Keratinocyte (primary cell): Measurements from ENCODE around the gene DCHS1. TPM values are rescaled to one million over a fixed set of nuclear protein-coding genes. Genes with fewer than 3 reads are reported as not detected.

Experiments used
- DNase-seq: peaks from one replicate; pipeline ENCODE4 v3.0.0-alpha.2; 2011; ENCODE audit warnings: low read depth, missing footprints, low spot score
- FAIRE-seq: peaks from 2 replicates; lab custom pipeline; 2011; peaks lifted over from hg19 to GRCh38; lab: Jason Lieb, UNC
- H2AFZ ChIP-seq: 2 replicates; pipeline ENCODE4 v1.6.0; 2012; ENCODE audit warnings: low read length, control low read depth, inconsistent platforms; ENCODE audit not compliant: control insufficient read depth
- H3K27ac ChIP-seq: 2 replicates; pipeline ENCODE4 v1.5.1; 2011; ENCODE audit warnings: low read length; ENCODE audit not compliant: control insufficient read depth, insufficient read depth
- H3K27me3 ChIP-seq: 3 replicates; pipeline ENCODE4 v1.6.0; 2011; ENCODE audit warnings: low read length; ENCODE audit not compliant: control insufficient read depth, insufficient read depth; ENCODE audit errors: extremely low read depth
- H3K36me3 ChIP-seq, 2 experiments: 2 replicates in 1 of 2; 3 replicates in 1 of 2; pipeline ENCODE4 v1.5.1; 2011; ENCODE audit warnings: low read length in 2 of 2, mild to moderate bottlenecking in 1 of 2; ENCODE audit not compliant: control insufficient read depth in 2 of 2, insufficient read depth in 2 of 2; ENCODE audit errors: extremely low read depth in 1 of 2
- H3K4me1 ChIP-seq: 3 replicates; pipeline ENCODE4 v1.5.1; 2011; ENCODE audit warnings: low read length; ENCODE audit not compliant: control insufficient read depth, insufficient read depth; ENCODE audit errors: extremely low read depth
- H3K4me2 ChIP-seq: 3 replicates; pipeline ENCODE4 v1.6.0; 2011; ENCODE audit warnings: low read depth, low read length; ENCODE audit not compliant: control insufficient read depth, insufficient read depth; ENCODE audit errors: extremely low read depth
- H3K4me3 ChIP-seq, 3 experiments: fragments of 200-600 bp in 1 of 3; sonication (generic) in 1 of 3; 2 replicates in 2 of 3; 3 replicates in 1 of 3; pipeline ENCODE4 v1.5.1; 2011 to 2016; ENCODE audit warnings: low read length in 3 of 3, mild to moderate bottlenecking in 3 of 3, control low read depth in 2 of 3, inconsistent platforms in 1 of 3, low read depth in 1 of 3, mixed read lengths in 1 of 3, mixed run types in 1 of 3, moderate library complexity in 1 of 3; ENCODE audit not compliant: control insufficient read depth in 2 of 3, insufficient read depth in 2 of 3; ENCODE audit errors: extremely low read depth in 1 of 3
- H3K79me2 ChIP-seq: 2 replicates; pipeline ENCODE4 v1.6.0; 2012; ENCODE audit warnings: low read length; ENCODE audit not compliant: control insufficient read depth, insufficient read depth
- H3K9ac ChIP-seq: 3 replicates; pipeline ENCODE4 v1.6.0; 2011; ENCODE audit warnings: low read length; ENCODE audit not compliant: control insufficient read depth, insufficient read depth; ENCODE audit errors: extremely low read depth
- H3K9me1 ChIP-seq: 3 replicates; pipeline ENCODE4 v1.6.0; 2011; ENCODE audit warnings: low read length; ENCODE audit not compliant: control insufficient read depth, insufficient read depth; ENCODE audit errors: extremely low read depth
- H3K9me3 ChIP-seq: 2 replicates; pipeline ENCODE4 v1.5.1; 2012; ENCODE audit warnings: low read depth, low read length; ENCODE audit not compliant: control insufficient read depth
- H4K20me1 ChIP-seq: 3 replicates; pipeline ENCODE4 v1.6.0; 2011; ENCODE audit warnings: low read length; ENCODE audit not compliant: control insufficient read depth, insufficient read depth; ENCODE audit errors: extremely low read depth
- CTCF ChIP-seq, 3 experiments: IDR thresholded peaks in 1 of 3; conservative IDR thresholded peaks in 1 of 3; optimal IDR thresholded peaks in 1 of 3; 2 replicates in 2 of 3; 3 replicates in 1 of 3; pipeline versions ENCODE3 to v1.5.1; 2011; ENCODE audit warnings: low read length in 3 of 3, mild to moderate bottlenecking in 3 of 3, moderate library complexity in 2 of 3, control low read depth in 1 of 3, inconsistent platforms in 1 of 3; ENCODE audit not compliant: insufficient read depth in 2 of 3; ENCODE audit errors: extremely low read depth in 1 of 3
- EZH2 ChIP-seq: IDR thresholded peaks from one replicate; pipeline ENCODE4 v1.6.1; 2012; ENCODE audit warnings: inconsistent platforms, mild to moderate bottlenecking, low read length, moderate library complexity
- dilution Hi-C: fragments of 300-500 bp; cut with MboI; formaldehyde crosslinking; loops from one replicate; pipeline ENCODE4 v1.7.0; 2020; ENCODE audit warnings: low sequenced_read_pairs; ENCODE audit not compliant: extremely low pct_ligation_motif_present
- polyA plus RNA-seq, 5 experiments: library from polyadenylated mRNA; depleted of rRNA in 3 of 5; stranded (reverse) in 3 of 5; stranded (forward) in 1 of 5; unstranded in 1 of 5; fragments of >200 nt; gene quantifications; 1 replicate in 1 of 5; 2 replicates in 3 of 5; 3 replicates in 1 of 5; pipeline versions ENCODE4 v1.2.1 to v1.2.3, GENCODE V29; 2011 to 2012; ENCODE audit warnings: missing spikeins in 2 of 5, low read depth in 1 of 5, low replicate concordance in 1 of 5

DCHS1 gene
- polyA plus RNA-seq, 1 donor (not counting 4 experiments of a cell fraction or from before 2014, with no cell fraction given): 0.03 TPM

GRCh38 chr11:6695377-6695776 is 39.8 kb upstream of the DCHS1 start:
- Histone ChIP-seq H3K27me3 (no peaks in the 10 kb centered on the region), H3K9me1 (no peaks in the 10 kb centered on the region), H3K4me2 (no peak overlapping the region), H3K4me3 (no peak overlapping the region), H2AFZ (no peak overlapping the region), H3K4me1 (peaks cover 16% of the 10 kb centered on the region), H3K79me2 (no peaks in the 10 kb centered on the region), H3K36me3 (no peaks in the 10 kb centered on the region), H4K20me1 (no peaks in the 10 kb centered on the region), H3K9ac (no peak overlapping the region), H3K27ac (no peak overlapping the region), H3K9me3 (no peaks in the 10 kb centered on the region)
- FAIRE-seq (no peak), DNase-seq (no peak)
- dilution Hi-C loops: no loop called here
- no peak for TF ChIP-seq EZH2

- Histone ChIP-seq H3K4me2 (no peak overlapping the region), H3K27me3 (no peaks in the 10 kb centered on the region), H3K4me1 (peaks cover 16% of the 10 kb centered on the region), H3K36me3 (no peaks in the 10 kb centered on the region), H3K9me1 (no peaks in the 10 kb centered on the region), H3K27ac (no peak overlapping the region), H2AFZ (no peak overlapping the region), H3K79me2 (no peaks in the 10 kb centered on the region), H3K9ac (no peak overlapping the region), H3K4me3 (no peak overlapping the region), H4K20me1 (no peaks in the 10 kb centered on the region), H3K9me3 (no peaks in the 10 kb centered on the region)
- TF ChIP-seq EZH2 (no peak), CTCF (optimal IDR thresholded peaks at IDR 0.05 in 1 of 3, IDR thresholded peaks at IDR 0.05 in 1 of 3, conservative IDR thresholded peaks at IDR 0.05 in 1 of 3; ENCODE audit: extremely low read depth in 1 of 3, insufficient read depth in 2 of 3, low read length in 3 of 3) (no peak)
- DNase-seq (no peak), FAIRE-seq (no peak)
- dilution Hi-C loops: no loop called here
Observed at GRCh38 chr11:6694229-6694535, 38.6 kb upstream of the DCHS1 start.
